Heart left ventricle (tissue), 13 donors: ENCODE data around the gene ZNF25.

Experiments used
- POLR2A ChIP-seq, 2 donors: fragments of 450-650 bp; IDR thresholded peaks; one replicate each; pipeline ENCODE4 v1.6.1; 2017; ENCODE audit warnings: antibody characterized with exemption in 2 of 2, mild to moderate bottlenecking in 2 of 2, moderate library complexity in 2 of 2
- TF ChIP-seq, protein P1 (sequence below), 12 donors: fragments of 200-600 bp; sonication (generic) in 4 of 12; IDR thresholded peaks; one replicate each; pipeline versions ENCODE4 v1.5.0 to v1.8.0; 2018 to 2022; ENCODE audit warnings: antibody characterized with exemption in 12 of 12, mild to moderate bottlenecking in 5 of 12
- donor health status: ischemic (EF 13 %, LVEDD 7.1; RV severe dilation, severe dysfunction).
- donor health status: DM: no; HTN: yes; CAD: no.
- donor health status: DM: no; HTN: no; CAD: no.
- donor health status: ischemic (EF 25% LVEDD 6.9; RV normal size, moderate dysfunction).
- donor health status: ischemic (EF 25% LVEDD 5.7; RV mildly dilated, moderate dysfunction).
- donor health status: ischemic (EF 35%, LVEDD 5.7; RV mildly dilated, moderate dysfunction).
- donor health status: nonischemic (EF 11% LVEDD 7.7; RV severe dilation, severe dysfunction).
- donor health status: DM: yes; HTN: yes; CAD: no.
- donor health status: PGD.
- donor health status: ischemic (EF 29% LVEDD 5.4; RV normal size, mild dysfunction).
- donor health status: nonischemic (EF 23%, LVEDD 6.1; RV moderate dilation, normal function).

DNA sequence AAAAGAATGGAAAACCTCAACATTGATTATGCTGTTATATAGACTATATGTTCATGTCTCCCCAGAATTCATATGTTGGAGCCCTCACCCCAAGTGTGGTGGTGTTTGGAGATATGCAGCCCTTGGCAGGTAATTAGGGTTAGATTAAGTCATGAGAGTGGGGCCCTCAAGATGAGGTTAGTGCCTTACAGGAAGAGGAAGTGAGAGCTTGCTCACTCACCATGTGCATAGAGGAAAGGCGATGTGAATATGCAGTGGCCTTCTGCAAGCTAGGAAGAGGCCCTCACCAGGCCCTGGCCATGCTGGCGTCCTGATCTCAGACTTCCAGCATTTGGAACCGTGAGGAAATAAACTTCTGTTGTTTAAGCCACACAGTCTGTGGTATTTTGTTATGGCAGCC is 48.8 kb upstream of the ZNF25 start:
- TF ChIP-seq, protein P1, sequence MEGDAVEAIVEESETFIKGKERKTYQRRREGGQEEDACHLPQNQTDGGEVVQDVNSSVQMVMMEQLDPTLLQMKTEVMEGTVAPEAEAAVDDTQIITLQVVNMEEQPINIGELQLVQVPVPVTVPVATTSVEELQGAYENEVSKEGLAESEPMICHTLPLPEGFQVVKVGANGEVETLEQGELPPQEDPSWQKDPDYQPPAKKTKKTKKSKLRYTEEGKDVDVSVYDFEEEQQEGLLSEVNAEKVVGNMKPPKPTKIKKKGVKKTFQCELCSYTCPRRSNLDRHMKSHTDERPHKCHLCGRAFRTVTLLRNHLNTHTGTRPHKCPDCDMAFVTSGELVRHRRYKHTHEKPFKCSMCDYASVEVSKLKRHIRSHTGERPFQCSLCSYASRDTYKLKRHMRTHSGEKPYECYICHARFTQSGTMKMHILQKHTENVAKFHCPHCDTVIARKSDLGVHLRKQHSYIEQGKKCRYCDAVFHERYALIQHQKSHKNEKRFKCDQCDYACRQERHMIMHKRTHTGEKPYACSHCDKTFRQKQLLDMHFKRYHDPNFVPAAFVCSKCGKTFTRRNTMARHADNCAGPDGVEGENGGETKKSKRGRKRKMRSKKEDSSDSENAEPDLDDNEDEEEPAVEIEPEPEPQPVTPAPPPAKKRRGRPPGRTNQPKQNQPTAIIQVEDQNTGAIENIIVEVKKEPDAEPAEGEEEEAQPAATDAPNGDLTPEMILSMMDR (IDR thresholded peaks at IDR 0.05) = no peak
- TF ChIP-seq POLR2A (IDR thresholded peaks at IDR 0.05) = no peak
